HEK293 (cell line): ENCODE measurements around the gene MCF2L.

Source experiments
- CTCF ChIA-PET: fragments of 350-600 bp; formaldehyde crosslinking; extraction: SDS; loops from one replicate; lab custom pipeline; 2021; ENCODE audit warnings: antibody characterized with exemption; lab: Yijun Ruan, JAX
- POLR2A ChIA-PET: fragments of 300-600 bp; formaldehyde crosslinking; extraction: SDS; loops from one replicate; lab custom pipeline; 2020; ENCODE audit warnings: antibody characterized with exemption, inconsistent platforms; lab: Yijun Ruan, JAX
- H3K27ac ChIP-seq: fragments of 200-500 bp; sonication (Bioruptor generic); 2 replicates; pipeline ENCODE4 v1.5.1; 2014; ENCODE audit warnings: low read depth, low read length, control low read depth, inconsistent platforms; ENCODE audit errors: extremely low read depth
- H3K36me3 ChIP-seq, 2 experiments: fragments of 200-500 bp in 1 of 2; sonication (Bioruptor generic) in 1 of 2; 1 replicate in 1 of 2; 2 replicates in 1 of 2; pipeline ENCODE4 v1.5.1; 2014 to 2017; ENCODE audit warnings: inconsistent platforms in 2 of 2, low read length in 2 of 2; ENCODE audit not compliant: control insufficient read depth in 2 of 2, insufficient read depth in 1 of 2
- H3K4me1 ChIP-seq: fragments of 200-500 bp; sonication (Bioruptor generic); 2 replicates; pipeline ENCODE4 v1.5.1; 2014; ENCODE audit warnings: mild to moderate bottlenecking, low read length, inconsistent platforms; ENCODE audit not compliant: control insufficient read depth, insufficient read depth
- H3K4me3 ChIP-seq: 2 replicates; pipeline ENCODE4 v1.5.1; 2011; ENCODE audit warnings: low read depth, mild to moderate bottlenecking, control low read depth, low read length, moderate library complexity
- H3K9me3 ChIP-seq: fragments of 200-500 bp; sonication (Bioruptor generic); 2 replicates; pipeline ENCODE4 v1.5.1; 2014; ENCODE audit warnings: low read depth, low read length, inconsistent platforms; ENCODE audit not compliant: control insufficient read depth, insufficient read depth
- ELK4 ChIP-seq: IDR thresholded peaks from 2 replicates; pipeline ENCODE4 v1.6.1; 2011; ENCODE audit warnings: mild to moderate bottlenecking, low read depth, low read length, borderline replicate concordance
- PRDM4 ChIP-seq: fragments of 450-650 bp; formaldehyde crosslinking; IDR thresholded peaks from 2 replicates; pipeline ENCODE4 v1.5.1; 2017; ENCODE audit warnings: missing biosample characterization, missing genetic modification characterization
- WT1 ChIP-seq: fragments of 450-650 bp; formaldehyde crosslinking; IDR thresholded peaks from 2 replicates; pipeline ENCODE4 v1.5.1; 2016; ENCODE audit warnings: missing biosample characterization, missing genetic modification characterization
- ZEB2 ChIP-seq: fragments of 450-650 bp; formaldehyde crosslinking; IDR thresholded peaks from 2 replicates; pipeline ENCODE4 v1.5.1; 2016; ENCODE audit warnings: missing biosample characterization, missing genetic modification characterization
- ZFP3 ChIP-seq: fragments of 450-650 bp; formaldehyde crosslinking; IDR thresholded peaks from 2 replicates; pipeline ENCODE4 v1.5.1; 2016; ENCODE audit warnings: low read depth, missing biosample characterization, missing genetic modification characterization
- ZNF2 ChIP-seq: fragments of 450-650 bp; formaldehyde crosslinking; IDR thresholded peaks from 2 replicates; pipeline ENCODE4 v1.5.1; 2016; ENCODE audit warnings: missing biosample characterization, missing genetic modification characterization
- ZNF354C ChIP-seq: fragments of 450-650 bp; formaldehyde crosslinking; IDR thresholded peaks from 2 replicates; pipeline ENCODE4 v1.5.1; 2016; ENCODE audit warnings: missing biosample characterization, missing genetic modification characterization, low read depth, borderline replicate concordance
- ZNF426 ChIP-seq: fragments of 450-650 bp; formaldehyde crosslinking; IDR thresholded peaks from 2 replicates; pipeline ENCODE4 v1.5.1; 2017; ENCODE audit warnings: missing biosample characterization, missing genetic modification characterization, mild to moderate bottlenecking, inconsistent platforms, moderate library complexity
- ZNF561 ChIP-seq: fragments of 450-650 bp; IDR thresholded peaks from 2 replicates; pipeline ENCODE4 v1.5.1; 2018; ENCODE audit warnings: missing biosample characterization, missing genetic modification characterization, borderline replicate concordance
- ZNF626 ChIP-seq: fragments of 450-650 bp; sonication (Bioruptor Pico); formaldehyde crosslinking; IDR thresholded peaks from 2 replicates; pipeline ENCODE4 v1.5.1; 2018; ENCODE audit warnings: missing biosample characterization, missing genetic modification characterization, inconsistent platforms
- ZNF664 ChIP-seq: fragments of 450-650 bp; formaldehyde crosslinking; IDR thresholded peaks from 2 replicates; pipeline ENCODE4 v1.5.1; 2016; ENCODE audit warnings: missing biosample characterization, missing genetic modification characterization
- TF ChIP-seq, protein P1 (sequence below): fragments of 450-650 bp; formaldehyde crosslinking; IDR thresholded peaks from 2 replicates; pipeline ENCODE4 v1.5.1; 2017; ENCODE audit warnings: missing biosample characterization, missing genetic modification characterization
- TF ChIP-seq, protein P2 (sequence below): fragments of 450-650 bp; formaldehyde crosslinking; IDR thresholded peaks from 2 replicates; pipeline ENCODE4 v1.5.1; 2017; ENCODE audit warnings: missing biosample characterization, missing genetic modification characterization
- TF ChIP-seq, protein P3 (sequence below): fragments of 450-650 bp; formaldehyde crosslinking; IDR thresholded peaks from 2 replicates; pipeline ENCODE4 v1.5.1; 2016; ENCODE audit warnings: missing biosample characterization, missing genetic modification characterization
- TF ChIP-seq, protein P4 (sequence below): fragments of 450-650 bp; formaldehyde crosslinking; IDR thresholded peaks from 2 replicates; pipeline ENCODE4 v1.5.1; 2017; ENCODE audit warnings: missing biosample characterization, mild to moderate bottlenecking, missing genetic modification characterization, moderate library complexity

Gene MCF2L

DNA sequence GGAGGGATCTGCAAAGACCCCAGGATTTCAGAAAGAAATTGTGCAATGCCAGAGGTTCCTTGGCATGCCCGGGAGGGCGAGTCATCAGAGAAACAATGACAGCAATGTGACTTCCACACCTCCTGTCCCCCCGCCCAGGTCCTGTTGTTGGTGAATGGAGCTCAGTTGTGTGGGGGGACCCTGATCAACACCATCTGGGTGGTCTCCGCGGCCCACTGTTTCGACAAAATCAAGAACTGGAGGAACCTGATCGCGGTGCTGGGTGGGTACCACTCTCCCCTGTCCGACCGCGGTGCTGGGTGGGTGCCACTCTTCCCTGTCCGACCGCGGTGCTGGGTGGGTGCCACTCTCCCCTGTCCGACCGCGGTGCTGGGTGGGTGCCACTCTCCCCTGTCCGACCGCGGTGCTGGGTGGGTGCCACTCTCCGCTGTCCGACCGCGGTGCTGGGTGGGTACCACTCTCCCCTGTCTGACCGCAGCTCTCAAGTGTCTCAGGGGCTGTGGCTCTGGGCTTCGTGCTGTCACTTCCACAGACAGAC is 148.4 kb downstream of the MCF2L start:
- ChIA-PET CTCF (interaction anchor here (0.6 kb wide), 1 partner anchor 528 kb away, joined by 6 read pairs; no protein-coding TSS in a partner anchor), POLR2A (no interaction called here)

More for the DNA sequence above, 148.4 kb downstream of the MCF2L start:
- TF ChIP-seq ZNF2 = no peak
- TF ChIP-seq, protein P1, sequence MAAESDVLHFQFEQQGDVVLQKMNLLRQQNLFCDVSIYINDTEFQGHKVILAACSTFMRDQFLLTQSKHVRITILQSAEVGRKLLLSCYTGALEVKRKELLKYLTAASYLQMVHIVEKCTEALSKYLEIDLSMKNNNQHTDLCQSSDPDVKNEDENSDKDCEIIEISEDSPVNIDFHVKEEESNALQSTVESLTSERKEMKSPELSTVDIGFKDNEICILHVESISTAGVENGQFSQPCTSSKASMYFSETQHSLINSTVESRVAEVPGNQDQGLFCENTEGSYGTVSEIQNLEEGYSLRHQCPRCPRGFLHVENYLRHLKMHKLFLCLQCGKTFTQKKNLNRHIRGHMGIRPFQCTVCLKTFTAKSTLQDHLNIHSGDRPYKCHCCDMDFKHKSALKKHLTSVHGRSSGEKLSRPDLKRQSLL (tag by site-specific recombination) = no peak
- no peak for TF ChIP-seq PRDM4 (tag by site-specific recombination)
- no peak for TF ChIP-seq ELK4
- TF ChIP-seq ZNF664 (tag by site-specific recombination) = no peak
- TF ChIP-seq, protein P2, sequence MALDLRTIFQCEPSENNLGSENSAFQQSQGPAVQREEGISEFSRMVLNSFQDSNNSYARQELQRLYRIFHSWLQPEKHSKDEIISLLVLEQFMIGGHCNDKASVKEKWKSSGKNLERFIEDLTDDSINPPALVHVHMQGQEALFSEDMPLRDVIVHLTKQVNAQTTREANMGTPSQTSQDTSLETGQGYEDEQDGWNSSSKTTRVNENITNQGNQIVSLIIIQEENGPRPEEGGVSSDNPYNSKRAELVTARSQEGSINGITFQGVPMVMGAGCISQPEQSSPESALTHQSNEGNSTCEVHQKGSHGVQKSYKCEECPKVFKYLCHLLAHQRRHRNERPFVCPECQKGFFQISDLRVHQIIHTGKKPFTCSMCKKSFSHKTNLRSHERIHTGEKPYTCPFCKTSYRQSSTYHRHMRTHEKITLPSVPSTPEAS (tag by site-specific recombination) = no peak
- TF ChIP-seq ZNF626 (tag by site-specific recombination) = no peak
- no peak for TF ChIP-seq WT1 (tag by site-specific recombination)
- TF ChIP-seq ZNF426 = no peak
- no peak for TF ChIP-seq ZEB2 (tag by site-specific recombination)
- TF ChIP-seq, protein P3, sequence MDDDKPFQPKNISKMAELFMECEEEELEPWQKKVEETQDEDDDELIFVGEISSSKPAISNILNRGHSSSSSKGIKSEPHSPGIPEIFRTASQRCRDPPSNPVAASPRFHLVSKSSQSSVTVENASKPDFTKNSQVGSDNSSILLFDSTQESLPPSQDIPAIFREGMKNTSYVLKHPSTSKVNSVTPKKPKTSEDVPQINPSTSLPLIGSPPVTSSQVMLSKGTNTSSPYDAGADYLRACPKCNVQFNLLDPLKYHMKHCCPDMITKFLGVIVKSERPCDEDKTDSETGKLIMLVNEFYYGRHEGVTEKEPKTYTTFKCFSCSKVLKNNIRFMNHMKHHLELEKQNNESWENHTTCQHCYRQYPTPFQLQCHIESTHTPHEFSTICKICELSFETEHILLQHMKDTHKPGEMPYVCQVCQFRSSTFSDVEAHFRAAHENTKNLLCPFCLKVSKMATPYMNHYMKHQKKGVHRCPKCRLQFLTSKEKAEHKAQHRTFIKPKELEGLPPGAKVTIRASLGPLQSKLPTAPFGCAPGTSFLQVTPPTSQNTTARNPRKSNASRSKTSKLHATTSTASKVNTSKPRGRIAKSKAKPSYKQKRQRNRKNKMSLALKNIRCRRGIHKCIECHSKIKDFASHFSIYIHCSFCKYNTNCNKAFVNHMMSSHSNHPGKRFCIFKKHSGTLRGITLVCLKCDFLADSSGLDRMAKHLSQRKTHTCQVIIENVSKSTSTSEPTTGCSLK (tag by site-specific recombination) = no peak
- TF ChIP-seq ZNF354C = no peak
- TF ChIP-seq ZNF561 (tag by site-specific recombination) = no peak
- TF ChIP-seq, protein P4, sequence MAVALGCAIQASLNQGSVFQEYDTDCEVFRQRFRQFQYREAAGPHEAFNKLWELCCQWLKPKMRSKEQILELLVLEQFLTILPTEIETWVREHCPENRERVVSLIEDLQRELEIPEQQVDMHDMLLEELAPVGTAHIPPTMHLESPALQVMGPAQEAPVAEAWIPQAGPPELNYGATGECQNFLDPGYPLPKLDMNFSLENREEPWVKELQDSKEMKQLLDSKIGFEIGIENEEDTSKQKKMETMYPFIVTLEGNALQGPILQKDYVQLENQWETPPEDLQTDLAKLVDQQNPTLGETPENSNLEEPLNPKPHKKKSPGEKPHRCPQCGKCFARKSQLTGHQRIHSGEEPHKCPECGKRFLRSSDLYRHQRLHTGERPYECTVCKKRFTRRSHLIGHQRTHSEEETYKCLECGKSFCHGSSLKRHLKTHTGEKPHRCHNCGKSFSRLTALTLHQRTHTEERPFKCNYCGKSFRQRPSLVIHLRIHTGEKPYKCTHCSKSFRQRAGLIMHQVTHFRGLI (tag by site-specific recombination) = no peak
- TF ChIP-seq ZFP3 (tag by site-specific recombination) = no peak
- Histone ChIP-seq H3K4me3 (no peak overlapping the region), H3K36me3 (no peaks in the 10 kb centered on the region), H3K4me1 (no peaks in the 10 kb centered on the region), H3K9me3 (no peaks in the 10 kb centered on the region), H3K27ac (no peak overlapping the region)
